ENCODE results near the gene DHRSX.
"Not testable (repeated sequence)": the region's sequence is repeated elsewhere in the genome, so short reads cannot be mapped to it uniquely, and the experiment has no call there.

DHRSX gene

DNA sequence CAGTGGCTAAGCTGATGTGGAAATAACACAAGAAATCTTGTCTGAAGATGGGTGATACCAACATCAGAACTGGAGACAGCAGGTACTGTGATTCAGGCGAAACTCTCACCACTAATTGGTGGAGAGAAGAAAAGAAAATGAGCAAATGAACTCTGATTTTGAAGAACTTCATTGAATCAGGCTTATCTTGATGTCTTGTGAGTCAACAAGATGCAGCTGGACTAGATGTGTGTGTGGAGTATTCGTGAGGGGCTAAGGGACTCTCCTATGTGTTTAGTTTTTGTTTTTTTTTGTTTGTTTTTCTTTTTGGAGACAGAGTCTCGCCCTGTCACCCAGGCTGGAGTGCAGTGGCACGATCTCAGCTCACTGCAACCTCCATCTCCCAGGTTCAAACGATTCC lies 131.6 kb downstream of the DHRSX start:
- Histone ChIP-seq H3K27me3 (ENCODE audit: control insufficient read depth in 3 of 3, insufficient read depth in 3 of 3, low read depth in 1 of 3, low read length in 3 of 3) (no peaks in the 10 kb centered on the region), H3K4me2 (ENCODE audit: insufficient read depth, low read length, poor library complexity, severe bottlenecking) (no peak overlapping the region), H4K8ac (ENCODE audit: low read depth, low read length) (no peak overlapping the region), H3K4me3 (ENCODE audit: low read length in 2 of 2) (no peak overlapping the region), H3K27ac (replicated peaks; ENCODE audit: low read length) (no peak overlapping the region), H4K91ac (ENCODE audit: low read depth, low read length, poor library complexity) (no peak overlapping the region), H2BK15ac (ENCODE audit: low read length) (no peak overlapping the region), H3K79me1 (ENCODE audit: low read depth, low read length) (peaks cover 1% of the 10 kb centered on the region), H3K4me1 (ENCODE audit: control insufficient read depth in 2 of 2, insufficient read depth in 1 of 2, low read depth in 1 of 2, low read length in 2 of 2) (peaks cover 0 to 3% of the 10 kb centered on the region in 2 donors), H3K4ac (ENCODE audit: low read length) (no peak overlapping the region), H3K18ac (ENCODE audit: low read length) (no peak overlapping the region), H2AK5ac (ENCODE audit: low read depth, low read length) (no peak overlapping the region), H2BK5ac (ENCODE audit: low read length) (no peak overlapping the region), H2BK12ac (ENCODE audit: low read length) (no peak overlapping the region), H2BK120ac (ENCODE audit: low read depth, low read length) (no peak overlapping the region), H2AFZ (ENCODE audit: low read length) (no peak overlapping the region), H3K9me3 (replicated peaks in 1 of 2; ENCODE audit: control insufficient read depth in 2 of 2, insufficient read depth in 1 of 2, low read depth in 1 of 2, low read length in 2 of 2) (no peaks in the 10 kb centered on the region), H3K36me3 (replicated peaks in 1 of 2; ENCODE audit: control insufficient read depth in 2 of 2, insufficient read depth in 2 of 2, low read length in 2 of 2) (peaks cover 0 to 2% of the 10 kb centered on the region in 2 donors), H3K9ac (ENCODE audit: low read depth, low read length, poor library complexity) (no peak overlapping the region), H3K14ac (ENCODE audit: low read length) (no peak overlapping the region), H3K23ac (ENCODE audit: low read depth, low read length, poor library complexity) (no peak overlapping the region)
- no CpG with 5 or more reads among the region's 5 CpGs for WGBS, 2 donors (ENCODE audit: extremely low coverage in 2 of 2, insufficient read length in 2 of 2, insufficient replicate concordance in 1 of 2)
- no peak for DNase-seq (ENCODE audit: low spot score)

DNA sequence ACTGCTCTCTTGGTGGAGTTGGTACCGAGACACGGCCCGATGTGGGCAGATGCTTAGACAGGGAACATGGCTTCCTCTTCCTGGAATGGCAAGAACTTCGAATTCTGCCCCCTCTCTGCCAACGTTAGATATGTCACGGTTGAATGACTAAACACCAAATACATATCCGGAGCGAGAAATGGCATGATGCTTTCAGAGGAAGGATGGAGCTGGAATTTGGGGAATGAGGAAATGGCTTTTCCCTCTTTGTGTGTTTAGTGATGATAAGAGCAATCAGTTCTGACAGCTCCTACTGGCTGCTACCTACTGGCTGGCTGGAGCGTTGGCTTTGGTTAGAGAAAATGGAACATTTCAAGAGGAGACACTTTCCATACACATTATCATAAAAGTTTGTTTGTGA lies 140.0 kb downstream of the DHRSX start:
- Histone ChIP-seq H3K4ac (ENCODE audit: low read length) (no peak overlapping the region), H3K18ac (ENCODE audit: low read length) (no peak overlapping the region), H3K27me3 (ENCODE audit: control insufficient read depth in 3 of 3, insufficient read depth in 3 of 3, low read depth in 1 of 3, low read length in 3 of 3) (no peaks in the 10 kb centered on the region), H2AFZ (ENCODE audit: low read length) (no peak overlapping the region), H3K4me1 (ENCODE audit: control insufficient read depth in 2 of 2, insufficient read depth in 1 of 2, low read depth in 1 of 2, low read length in 2 of 2) (peaks cover 0 to 1% of the 10 kb centered on the region in 2 donors), H2BK5ac (ENCODE audit: low read length) (no peak overlapping the region), H3K23ac (ENCODE audit: low read depth, low read length, poor library complexity) (no peak overlapping the region), H3K9ac (ENCODE audit: low read depth, low read length, poor library complexity) (no peak overlapping the region), H4K8ac (ENCODE audit: low read depth, low read length) (no peak overlapping the region), H2AK5ac (ENCODE audit: low read depth, low read length) (no peak overlapping the region), H3K27ac (replicated peaks; ENCODE audit: low read length) (no peak overlapping the region), H2BK12ac (ENCODE audit: low read length) (no peak overlapping the region), H3K9me3 (replicated peaks in 1 of 2; ENCODE audit: control insufficient read depth in 2 of 2, insufficient read depth in 1 of 2, low read depth in 1 of 2, low read length in 2 of 2) (peaks cover 0 to 5% of the 10 kb centered on the region in 2 donors), H3K14ac (ENCODE audit: low read length) (no peak overlapping the region), H4K91ac (ENCODE audit: low read depth, low read length, poor library complexity) (no peak overlapping the region), H2BK120ac (ENCODE audit: low read depth, low read length) (no peak overlapping the region), H3K4me2 (ENCODE audit: insufficient read depth, low read length, poor library complexity, severe bottlenecking) (no peak overlapping the region), H3K4me3 (ENCODE audit: low read length in 2 of 2) (no peak overlapping the region), H2BK15ac (ENCODE audit: low read length) (no peak overlapping the region), H3K79me1 (ENCODE audit: low read depth, low read length) (peaks cover 1% of the 10 kb centered on the region), H3K36me3 (replicated peaks in 1 of 2; ENCODE audit: control insufficient read depth in 2 of 2, insufficient read depth in 2 of 2, low read length in 2 of 2) (no peaks in the 10 kb centered on the region)
- WGBS, 2 donors (ENCODE audit: extremely low coverage in 2 of 2, insufficient read length in 2 of 2, insufficient replicate concordance in 1 of 2), result no CpG with 5 or more reads among the region's 9 CpGs
- no peak for DNase-seq (ENCODE audit: low spot score)

DNA sequence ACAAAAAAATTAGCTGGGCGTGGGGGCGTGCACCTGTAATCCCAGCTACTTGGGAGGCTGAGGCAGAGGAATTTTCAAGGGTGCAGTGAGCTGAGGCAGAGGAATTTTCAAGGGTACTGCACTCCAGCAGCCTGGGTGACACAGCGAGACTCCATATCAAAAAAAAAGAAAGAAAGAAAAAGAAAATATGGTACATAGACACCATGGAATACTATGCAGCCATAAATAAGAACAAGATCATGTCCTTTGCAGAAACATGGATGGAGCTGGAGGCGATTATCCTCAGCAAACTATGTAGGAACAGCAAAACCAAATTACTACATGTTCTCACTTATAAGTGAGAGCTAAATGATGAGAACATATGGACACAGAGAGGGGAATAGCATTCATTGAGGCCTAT lies 141.3 kb downstream of the DHRSX start:
- H3K36me3 ChIP-seq (replicated peaks in 1 of 2; ENCODE audit: control insufficient read depth in 2 of 2, insufficient read depth in 2 of 2, low read length in 2 of 2); H3K9me3 ChIP-seq (replicated peaks in 1 of 2; ENCODE audit: control insufficient read depth in 2 of 2, insufficient read depth in 1 of 2, low read depth in 1 of 2, low read length in 2 of 2); H4K8ac ChIP-seq (ENCODE audit: low read depth, low read length); H2AK5ac ChIP-seq (ENCODE audit: low read depth, low read length); H3K9ac ChIP-seq (ENCODE audit: low read depth, low read length, poor library complexity); H3K18ac ChIP-seq (ENCODE audit: low read length); H4K91ac ChIP-seq (ENCODE audit: low read depth, low read length, poor library complexity); H2BK120ac ChIP-seq (ENCODE audit: low read depth, low read length); H3K27me3 ChIP-seq (ENCODE audit: control insufficient read depth in 3 of 3, insufficient read depth in 3 of 3, low read depth in 1 of 3, low read length in 3 of 3); H3K23ac ChIP-seq (ENCODE audit: low read depth, low read length, poor library complexity); H3K4me2 ChIP-seq (ENCODE audit: insufficient read depth, low read length, poor library complexity, severe bottlenecking); H2BK5ac ChIP-seq (ENCODE audit: low read length); H3K4ac ChIP-seq (ENCODE audit: low read length); H3K79me1 ChIP-seq (ENCODE audit: low read depth, low read length); H3K4me1 ChIP-seq (ENCODE audit: control insufficient read depth in 2 of 2, insufficient read depth in 1 of 2, low read depth in 1 of 2, low read length in 2 of 2); H3K27ac ChIP-seq (replicated peaks; ENCODE audit: low read length); H2BK15ac ChIP-seq (ENCODE audit: low read length); H3K14ac ChIP-seq (ENCODE audit: low read length); H3K4me3 ChIP-seq (ENCODE audit: low read length in 2 of 2); H2AFZ ChIP-seq (ENCODE audit: low read length); DNase-seq (ENCODE audit: low spot score); H2BK12ac ChIP-seq (ENCODE audit: low read length): not testable (repeated sequence)
- whole genome bisulfite sequencing, 2 donors (ENCODE audit: extremely low coverage in 2 of 2, insufficient read length in 2 of 2, insufficient replicate concordance in 1 of 2), result no CpG with 5 or more reads among the region's 4 CpGs

DNA sequence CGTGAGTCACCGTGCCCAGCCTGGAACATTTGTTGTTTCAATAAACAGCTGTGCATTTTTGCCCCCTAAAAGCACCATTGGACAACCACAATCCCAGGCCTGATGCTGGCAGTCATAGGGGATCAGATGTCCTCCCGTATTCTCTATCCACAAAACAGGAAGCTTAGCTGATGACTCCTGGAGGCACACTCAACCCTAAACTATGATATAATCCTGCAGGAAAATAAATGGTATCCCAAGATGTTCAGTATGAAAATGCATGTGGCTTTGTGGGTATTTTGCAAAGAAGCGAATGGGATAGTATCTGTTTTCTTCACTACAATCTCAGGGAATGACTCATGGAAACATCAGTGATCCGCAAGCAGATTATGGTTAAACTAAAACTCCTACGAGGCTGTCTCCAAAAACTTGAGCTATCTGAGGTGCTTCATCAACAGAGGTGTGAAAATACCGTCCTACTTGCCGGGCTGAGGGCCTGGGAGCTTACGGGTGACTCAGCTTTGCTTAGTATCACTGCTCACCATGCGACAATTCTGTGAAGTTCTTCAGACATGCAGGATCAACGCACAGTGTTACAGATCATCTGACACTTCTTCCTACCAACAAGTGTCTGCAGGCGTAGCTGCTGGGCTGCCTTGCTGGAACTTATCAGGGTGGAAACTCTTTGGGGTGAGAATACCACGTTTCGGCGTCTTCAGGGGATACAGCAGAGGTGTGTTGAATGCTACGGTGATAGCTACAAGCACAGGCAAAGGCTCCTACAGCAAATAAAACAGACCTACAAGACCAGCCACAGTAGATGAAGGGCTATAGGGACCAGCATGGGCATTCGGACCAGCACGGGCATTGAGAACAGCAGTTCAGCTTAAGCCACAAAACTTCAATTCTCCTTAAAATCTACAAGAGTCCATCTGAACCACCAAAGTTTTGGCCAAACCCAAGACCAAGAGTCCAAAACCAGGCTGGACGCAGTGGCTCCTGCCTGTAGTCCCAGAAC lies 148.5 kb downstream of the DHRSX start:
- Histone ChIP-seq H3K14ac (ENCODE audit: low read length) (no peak overlapping the region), H3K79me1 (ENCODE audit: low read depth, low read length) (peaks cover 4% of the 10 kb centered on the region), H3K4me3 (ENCODE audit: low read length in 2 of 2) (no peak overlapping the region), H2BK15ac (ENCODE audit: low read length) (no peak overlapping the region), H3K36me3 (replicated peaks in 1 of 2; ENCODE audit: control insufficient read depth in 2 of 2, insufficient read depth in 2 of 2, low read length in 2 of 2) (peaks cover 0 to 2% of the 10 kb centered on the region in 2 donors), H3K9ac (ENCODE audit: low read depth, low read length, poor library complexity) (no peak overlapping the region), H3K18ac (ENCODE audit: low read length) (no peak overlapping the region), H2BK5ac (ENCODE audit: low read length) (no peak overlapping the region), H2BK12ac (ENCODE audit: low read length) (no peak overlapping the region), H2AFZ (ENCODE audit: low read length) (no peak overlapping the region), H3K4me1 (ENCODE audit: control insufficient read depth in 2 of 2, insufficient read depth in 1 of 2, low read depth in 1 of 2, low read length in 2 of 2) (peaks cover 10 to 14% of the 10 kb centered on the region in 2 donors), H2AK5ac (ENCODE audit: low read depth, low read length) (no peak overlapping the region), H3K4ac (ENCODE audit: low read length) (no peak overlapping the region), H2BK120ac (ENCODE audit: low read depth, low read length) (no peak overlapping the region), H3K27me3 (ENCODE audit: control insufficient read depth in 3 of 3, insufficient read depth in 3 of 3, low read depth in 1 of 3, low read length in 3 of 3) (peaks cover 0 to 2% (median 0%) of the 10 kb centered on the region in 3 experiments), H3K4me2 (ENCODE audit: insufficient read depth, low read length, poor library complexity, severe bottlenecking) (no peak overlapping the region), H4K91ac (ENCODE audit: low read depth, low read length, poor library complexity) (no peak overlapping the region), H3K23ac (ENCODE audit: low read depth, low read length, poor library complexity) (no peak overlapping the region), H4K8ac (ENCODE audit: low read depth, low read length) (no peak overlapping the region), H3K9me3 (replicated peaks in 1 of 2; ENCODE audit: control insufficient read depth in 2 of 2, insufficient read depth in 1 of 2, low read depth in 1 of 2, low read length in 2 of 2) (peaks cover 0 to 3% of the 10 kb centered on the region in 2 donors), H3K27ac (replicated peaks; ENCODE audit: low read length) (no peak overlapping the region)
- no peak for DNase-seq (ENCODE audit: low spot score)
- WGBS, 2 donors (ENCODE audit: extremely low coverage in 2 of 2, insufficient read length in 2 of 2, insufficient replicate concordance in 1 of 2), result no CpG with 5 or more reads among the region's 19 CpGs
